GM23338 (cell line): Measurements from ENCODE around the gene DNAL4.

Experiments
- CTCF ChIP-seq, 2 experiments: fragments of 200-600 bp in 1 of 2; sonication (generic) in 1 of 2; conservative IDR thresholded peaks; 2 replicates each; pipeline versions ENCODE4 v1.5.1 to v1.6.1; 2016 to 2017; ENCODE audit warnings: antibody characterized with exemption in 2 of 2, low read depth in 2 of 2, mild to moderate bottlenecking in 2 of 2, moderate library complexity in 1 of 2
- EZH2 ChIP-seq: fragments of 200-600 bp; sonication (generic); IDR thresholded peaks from one replicate; pipeline ENCODE4 v1.8.0; 2017; ENCODE audit warnings: antibody characterized with exemption, mild to moderate bottlenecking, low read depth; ENCODE audit not compliant: unreplicated experiment
- EZH2phosphoT487 ChIP-seq: fragments of 200-600 bp; sonication (generic); IDR thresholded peaks from one replicate; pipeline ENCODE4 v1.8.1; 2018; ENCODE audit warnings: antibody characterized with exemption; ENCODE audit not compliant: unreplicated experiment
- JUNB ChIP-seq: IDR thresholded peaks from one replicate; pipeline ENCODE4 v1.6.1; 2016; ENCODE audit warnings: antibody characterized with exemption; ENCODE audit not compliant: unreplicated experiment
- POLR2AphosphoS5 ChIP-seq: IDR thresholded peaks from 2 replicates; pipeline ENCODE4 v1.6.1; 2016; ENCODE audit warnings: antibody characterized with exemption, low read depth
- REST ChIP-seq: IDR thresholded peaks from one replicate; pipeline ENCODE4 v1.6.1; 2018; ENCODE audit warnings: antibody characterized with exemption; ENCODE audit not compliant: unreplicated experiment

- TF ChIP-seq CTCF (conservative IDR thresholded peaks at IDR 0.05; ENCODE audit: low read depth in 2 of 2) (no peak), EZH2 (no peak), REST (no peak), EZH2phosphoT487 (no peak), JUNB (no peak), POLR2AphosphoS5 (no peak)
Observed at GRCh38 chr22:38758276-38758945, 35.5 kb downstream of the DNAL4 start.
